HK-2 (cell line): ENCODE measurements around the gene UNC5B.

Experiments
- DNase-seq: peaks from one replicate; pipeline ENCODE4 v3.0.0-alpha.2; 2018; ENCODE audit not compliant: unreplicated experiment

The UNC5B gene

DNA sequence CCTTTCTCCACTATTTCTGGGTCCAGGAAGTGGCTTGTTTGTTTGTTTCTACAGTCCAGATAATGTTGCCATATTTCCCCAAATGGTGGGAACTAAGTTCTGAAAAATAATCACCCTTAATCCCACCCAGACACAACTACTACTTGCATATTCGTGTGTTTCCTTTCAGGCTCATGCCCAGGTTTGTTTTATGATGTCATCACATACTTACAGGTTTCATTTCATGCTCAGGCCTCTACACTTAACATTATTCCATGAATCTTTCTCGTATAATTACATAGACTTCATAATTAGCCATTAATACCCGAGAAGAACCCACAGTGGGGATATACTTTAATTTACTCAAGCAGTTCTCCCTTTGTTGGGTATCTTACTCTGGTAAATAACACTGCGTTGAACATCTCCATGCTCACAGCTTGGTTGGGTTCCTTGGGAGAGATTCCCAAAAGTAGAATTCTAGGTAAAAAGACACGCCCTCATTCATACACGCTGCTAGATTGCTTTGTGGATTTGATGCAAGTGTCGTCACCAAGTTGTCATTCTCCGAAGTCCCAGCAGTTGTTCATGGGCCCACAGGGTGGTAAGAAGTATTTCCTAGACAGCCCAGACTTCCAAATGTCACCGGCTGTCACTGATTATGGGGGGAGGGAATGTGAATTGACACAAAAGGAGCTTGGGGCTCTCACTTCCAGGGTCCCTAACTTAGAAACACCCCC lies 42.6 kb downstream of the UNC5B start:
- no peak for DNase-seq

DNA sequence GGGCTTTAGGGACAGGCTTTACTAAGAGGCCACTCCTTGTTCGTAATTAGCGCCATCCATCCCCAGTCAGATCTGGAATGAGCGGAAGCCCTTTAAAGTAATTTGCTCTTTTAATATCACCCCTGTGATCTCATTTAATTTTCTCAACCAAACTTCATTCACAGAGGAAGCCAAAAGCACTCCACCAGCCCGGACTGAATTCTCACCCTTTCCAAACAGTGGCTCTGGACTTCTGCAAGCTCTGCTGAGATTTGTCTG lies 43.1 kb downstream of the UNC5B start:
- no peak for DNase-seq

DNA sequence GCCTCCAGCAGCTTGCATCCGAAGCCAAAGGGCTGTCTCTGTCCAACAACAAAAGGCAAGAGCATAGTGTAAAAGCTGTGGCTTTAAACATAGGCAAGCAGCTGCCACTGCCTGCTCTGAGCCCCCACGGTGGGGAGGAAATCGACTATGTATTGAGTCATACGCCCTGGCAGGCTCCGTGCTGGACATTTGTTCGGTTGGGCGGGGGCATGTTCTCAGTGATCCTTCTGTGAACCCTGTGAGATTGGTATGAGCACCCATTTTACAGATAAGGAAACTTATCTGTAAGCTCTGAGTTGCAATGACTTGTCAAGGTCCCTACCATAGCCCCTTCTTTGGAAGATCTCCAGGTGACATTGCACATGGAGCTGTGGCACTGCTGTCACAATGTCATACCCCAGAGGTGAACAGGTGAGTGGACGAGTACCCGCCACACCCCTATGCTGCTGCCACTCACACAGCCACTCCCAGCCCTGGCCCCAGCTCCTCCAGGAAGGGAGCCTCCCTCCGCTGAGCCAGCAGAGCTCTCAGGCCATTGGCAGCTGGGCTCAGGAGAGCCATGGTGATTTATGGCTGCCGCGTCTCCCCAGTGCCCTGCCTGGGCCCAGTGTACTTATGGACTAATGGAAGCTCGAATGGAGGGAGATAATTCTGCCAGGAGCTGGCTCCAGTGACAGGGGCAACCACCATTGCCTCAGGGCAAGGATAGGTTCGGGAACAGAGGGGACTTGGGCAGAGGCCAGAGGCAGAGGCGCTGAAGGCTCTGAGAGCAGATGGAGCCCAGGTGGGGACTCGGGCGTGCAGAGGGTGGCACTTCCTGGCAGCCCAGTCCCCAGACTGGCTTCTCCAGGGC lies 43.7 kb downstream of the UNC5B start:
- no peak for DNase-seq

DNA sequence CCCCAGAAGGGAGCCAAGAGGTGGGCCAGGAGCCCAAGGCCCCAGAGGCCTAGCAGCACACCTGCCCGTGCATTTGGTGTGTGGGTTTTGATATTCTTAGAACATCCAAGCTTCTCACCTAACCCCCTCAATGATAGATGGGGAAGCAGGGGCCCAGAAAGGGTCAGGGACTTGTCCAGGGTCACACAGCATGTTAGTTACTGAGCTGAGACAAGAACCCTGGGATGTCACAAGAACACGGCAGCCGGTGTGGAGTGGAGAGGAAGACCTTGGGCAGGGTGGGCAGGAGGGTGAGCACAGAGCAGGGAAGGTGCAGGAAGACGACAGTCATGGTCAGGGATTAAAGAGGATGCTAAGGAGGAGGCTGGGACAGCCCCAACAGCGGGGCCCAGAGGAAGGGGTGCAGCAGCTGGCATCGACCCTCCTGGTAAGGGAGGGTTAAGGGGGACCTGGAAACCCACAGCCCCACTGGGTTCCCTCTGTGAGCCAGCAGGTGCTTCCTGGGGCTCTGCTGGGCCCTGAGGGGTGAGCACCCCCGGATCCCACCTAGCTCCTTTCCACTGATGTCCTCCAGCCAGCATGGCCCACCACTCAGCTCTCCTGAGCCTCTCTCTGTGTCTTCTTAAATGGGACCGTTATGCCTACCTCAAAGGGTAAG lies 44.4 kb downstream of the UNC5B start:
- DNase-seq: no peak

DNA sequence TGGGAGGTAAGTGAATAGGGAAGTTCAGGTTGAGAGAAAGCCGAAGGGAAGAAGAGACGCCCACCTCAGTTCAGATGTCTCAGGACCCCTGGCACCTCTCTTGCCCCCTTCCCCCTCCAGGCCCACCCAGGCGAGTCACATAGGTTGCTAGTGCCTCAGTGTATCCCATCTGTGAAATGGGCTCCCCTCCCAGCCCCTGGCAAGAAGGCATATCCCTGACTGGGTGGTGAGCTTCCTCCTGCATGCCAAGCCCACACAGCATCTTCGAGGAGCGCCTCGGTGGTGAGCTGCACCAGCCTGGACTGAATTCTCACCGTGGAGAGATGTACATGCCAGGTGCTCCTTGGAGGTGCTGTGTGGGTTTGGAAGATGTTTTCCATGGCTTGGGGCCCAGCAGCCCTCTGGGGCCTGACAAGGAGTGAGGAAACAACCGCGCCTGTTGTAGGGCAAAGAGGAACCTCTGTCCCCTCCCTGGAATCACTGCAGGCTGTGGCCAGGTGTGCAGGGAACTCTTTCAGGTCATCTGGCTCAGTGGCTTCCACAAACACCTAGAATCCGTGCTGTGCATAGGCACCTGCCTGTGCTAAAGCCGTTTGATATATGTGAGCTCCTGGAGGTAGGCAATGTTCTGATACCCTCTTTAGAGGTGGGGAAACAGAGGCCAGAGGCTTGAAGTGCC lies 45.1 kb downstream of the UNC5B start:
- no peak for DNase-seq

DNA sequence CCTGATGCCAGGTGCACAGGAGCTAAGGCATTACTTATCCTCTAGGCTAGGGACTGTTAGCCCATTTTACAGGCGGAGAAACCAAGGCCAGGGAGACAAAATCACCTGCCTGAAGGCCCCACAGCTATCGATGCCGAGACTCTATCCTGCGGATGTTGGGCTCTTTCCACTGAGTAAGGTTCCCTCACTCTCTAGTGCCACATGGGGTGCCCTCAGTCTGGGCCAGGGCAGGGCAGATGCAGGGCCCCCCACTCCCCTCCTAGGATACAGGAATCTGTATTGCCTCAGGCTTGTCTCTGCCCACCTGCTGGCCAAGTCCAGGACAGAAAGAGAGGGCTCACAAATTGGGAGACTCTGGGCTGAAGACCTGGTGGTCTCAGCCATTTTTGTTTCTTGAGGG lies 45.7 kb downstream of the UNC5B start:
- DNase-seq: no peak

DNA sequence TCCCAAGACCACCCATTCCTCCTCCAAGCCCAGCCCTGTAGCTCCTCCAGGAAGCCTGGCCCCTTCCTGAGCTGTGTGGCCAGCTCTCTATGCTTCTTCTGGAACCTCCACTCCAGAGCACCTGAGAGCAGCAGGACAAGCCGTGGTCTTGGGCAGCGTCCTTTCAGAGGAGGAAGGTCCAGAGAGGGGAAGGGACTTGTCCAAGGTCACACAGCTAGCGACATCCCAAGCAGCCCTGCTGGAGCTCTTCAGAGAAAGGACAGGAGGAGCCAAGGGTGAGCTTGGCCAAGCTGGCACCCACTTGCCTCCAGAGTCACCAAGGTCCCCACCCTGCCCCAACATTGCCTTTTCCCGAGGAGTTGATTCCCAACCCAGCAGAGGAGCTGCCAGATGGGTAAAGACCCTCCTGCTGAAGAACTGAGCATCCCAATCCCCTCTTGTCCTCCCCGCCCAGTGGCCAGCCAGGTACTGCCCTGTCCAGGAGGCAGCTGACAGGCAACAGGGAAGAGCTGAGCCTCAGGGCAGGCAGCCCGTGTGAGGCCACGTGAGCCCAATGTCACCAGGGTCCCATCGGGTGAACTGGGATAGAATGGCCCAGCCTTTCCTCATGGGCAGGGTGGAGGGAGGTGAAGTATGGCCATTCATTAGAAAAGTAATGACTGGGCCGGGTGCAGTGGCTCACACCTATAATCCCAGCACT lies 46.2 kb downstream of the UNC5B start:
- DNase-seq: no peak

DNA sequence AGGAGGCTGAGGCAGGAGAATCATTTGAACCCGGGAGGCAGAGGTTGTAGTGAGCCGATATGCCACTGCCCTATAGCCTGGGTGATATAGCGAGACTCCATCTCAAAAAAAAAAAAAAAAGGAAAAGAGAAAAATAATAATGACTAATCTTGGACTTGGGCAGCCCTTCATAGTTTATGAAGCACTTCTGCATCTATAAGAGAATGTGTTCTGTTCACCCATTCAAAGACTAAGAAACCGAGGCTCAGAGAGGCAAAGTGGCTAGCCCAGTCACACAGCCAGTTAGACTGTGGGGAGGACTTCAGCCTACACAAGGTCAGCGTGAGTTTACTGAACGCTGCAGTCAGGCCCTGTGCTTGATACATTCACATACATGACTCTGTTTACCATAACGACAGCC lies 46.9 kb downstream of the UNC5B start:
- DNase-seq: no peak

DNA sequence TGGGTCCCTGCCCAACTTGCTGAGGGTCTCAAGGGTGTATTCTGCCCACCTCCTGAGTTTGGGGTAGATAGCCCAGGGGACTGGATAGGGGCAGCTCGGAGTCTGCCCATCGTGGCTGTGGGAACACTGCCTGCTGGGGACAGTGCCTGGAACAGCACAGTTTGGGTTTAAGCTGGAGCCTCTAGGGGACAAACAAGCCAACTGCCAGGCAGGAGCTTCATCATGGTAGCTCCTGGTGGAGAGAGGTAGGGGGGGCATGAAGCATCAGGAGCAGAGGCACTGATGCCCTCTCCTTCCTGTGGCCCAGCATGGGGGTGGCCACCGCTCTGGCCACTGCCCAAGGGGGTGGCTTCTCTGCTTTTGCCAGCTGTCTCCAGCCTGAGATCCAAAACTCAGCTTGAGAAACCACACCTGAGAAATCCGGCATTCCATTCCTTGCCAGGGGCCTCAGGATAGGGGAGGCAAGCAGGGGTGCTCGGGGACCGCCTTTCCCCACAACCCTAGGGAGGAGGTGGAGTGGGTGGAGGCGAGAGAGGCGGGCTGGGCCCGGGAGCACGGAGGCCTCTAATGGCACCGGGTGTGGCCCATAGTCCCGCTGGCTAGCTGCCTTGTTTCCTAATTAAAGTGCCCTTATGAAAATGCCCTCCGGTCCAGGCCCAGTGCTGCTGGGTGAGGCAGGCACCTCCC lies 47.6 kb downstream of the UNC5B start:
- DNase-seq: no peak

DNA sequence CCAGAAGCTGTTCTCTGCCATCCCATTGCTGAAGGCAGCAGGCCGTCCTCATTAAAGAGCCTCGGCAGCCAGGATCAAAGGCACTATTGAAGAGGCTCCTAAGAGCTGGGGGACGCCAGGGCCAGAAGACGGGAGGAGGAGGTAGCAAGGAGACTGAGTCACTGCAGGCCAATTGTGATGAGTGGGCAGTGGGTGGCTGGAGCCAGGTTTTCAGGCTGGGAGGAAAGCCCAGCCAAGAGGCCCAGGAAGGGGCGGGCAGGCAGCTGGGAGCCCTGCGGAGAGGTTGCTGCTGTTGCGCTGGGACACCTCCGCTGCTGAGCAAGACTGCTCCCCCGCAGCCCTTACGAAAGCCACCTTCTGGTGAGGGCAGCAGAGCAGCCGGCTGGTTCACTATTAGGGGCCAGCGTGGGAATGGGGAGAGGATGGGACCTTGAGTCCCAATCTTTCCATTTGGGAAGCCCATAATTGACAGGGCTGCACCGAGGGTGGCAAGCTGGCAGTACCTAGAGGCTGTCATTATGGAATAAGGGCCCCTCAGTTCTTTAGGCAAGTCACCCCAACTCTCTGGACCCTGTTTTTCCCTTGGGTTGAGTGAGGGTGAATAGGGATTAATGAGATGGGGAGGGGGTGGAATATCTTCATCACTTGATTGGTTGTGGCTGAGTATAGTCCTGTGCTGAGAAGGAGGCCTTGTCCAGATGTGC lies 48.4 kb downstream of the UNC5B start:
- no peak for DNase-seq

DNA sequence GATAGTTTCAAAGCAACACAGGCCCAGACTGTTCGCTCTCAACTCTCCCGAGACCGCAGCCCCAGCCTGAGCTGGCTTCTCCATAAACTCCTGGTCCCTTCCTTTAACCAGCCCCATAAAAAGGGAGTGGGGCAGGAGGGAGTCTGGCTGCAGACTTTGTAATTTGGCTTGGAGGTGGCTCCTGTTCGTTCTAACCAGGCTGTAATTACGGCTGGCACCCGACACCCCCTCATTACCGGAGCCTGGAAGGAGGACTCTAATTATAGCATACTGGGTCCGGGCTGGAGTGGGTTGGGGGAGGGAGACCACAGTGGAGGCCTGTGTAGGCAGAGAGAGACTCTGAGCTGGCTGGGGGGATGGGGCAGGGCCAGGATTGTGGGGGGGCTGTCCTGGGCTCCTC lies 49.7 kb downstream of the UNC5B start:
- no peak for DNase-seq

DNA sequence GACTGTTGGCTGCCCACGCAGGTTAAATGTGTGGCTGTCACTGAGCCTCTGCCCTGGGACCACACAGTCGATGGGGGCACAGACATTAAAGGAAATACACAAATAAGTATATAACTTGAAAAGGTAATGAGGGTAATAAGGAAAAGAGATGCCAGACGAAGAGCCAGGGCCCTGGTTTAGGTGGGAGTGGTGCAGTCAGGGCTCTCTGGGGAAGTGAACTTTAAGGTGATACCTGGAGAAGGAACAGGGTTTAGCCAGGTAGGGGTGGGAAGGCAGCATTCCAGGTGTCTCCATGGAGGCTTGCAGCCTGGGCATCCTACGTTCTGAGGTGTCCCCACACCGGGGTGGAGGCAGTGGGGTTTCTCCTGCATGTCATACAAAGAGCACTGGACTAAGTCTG lies 50.4 kb downstream of the UNC5B start:
- DNase-seq: no peak

DNA sequence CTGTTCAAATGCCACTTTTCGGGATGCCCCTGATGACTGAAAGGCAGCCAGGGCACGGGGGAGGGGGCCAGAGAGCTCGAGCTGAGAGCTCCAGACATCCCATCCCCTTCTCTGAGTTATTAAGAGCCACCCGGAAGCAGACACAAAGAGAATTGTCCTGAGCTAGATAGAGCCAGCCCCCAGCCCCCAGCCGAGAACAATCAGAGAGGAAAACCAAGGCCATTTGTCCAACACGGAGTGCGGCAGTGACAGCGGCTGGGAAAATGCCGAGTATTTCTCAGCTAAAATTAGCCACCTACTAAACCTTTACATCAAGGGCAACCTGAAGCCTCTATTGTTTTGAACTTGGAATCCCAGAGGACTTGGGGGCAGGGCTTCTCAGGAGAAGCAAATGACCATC lies 51.0 kb downstream of the UNC5B start:
- no peak for DNase-seq

DNA sequence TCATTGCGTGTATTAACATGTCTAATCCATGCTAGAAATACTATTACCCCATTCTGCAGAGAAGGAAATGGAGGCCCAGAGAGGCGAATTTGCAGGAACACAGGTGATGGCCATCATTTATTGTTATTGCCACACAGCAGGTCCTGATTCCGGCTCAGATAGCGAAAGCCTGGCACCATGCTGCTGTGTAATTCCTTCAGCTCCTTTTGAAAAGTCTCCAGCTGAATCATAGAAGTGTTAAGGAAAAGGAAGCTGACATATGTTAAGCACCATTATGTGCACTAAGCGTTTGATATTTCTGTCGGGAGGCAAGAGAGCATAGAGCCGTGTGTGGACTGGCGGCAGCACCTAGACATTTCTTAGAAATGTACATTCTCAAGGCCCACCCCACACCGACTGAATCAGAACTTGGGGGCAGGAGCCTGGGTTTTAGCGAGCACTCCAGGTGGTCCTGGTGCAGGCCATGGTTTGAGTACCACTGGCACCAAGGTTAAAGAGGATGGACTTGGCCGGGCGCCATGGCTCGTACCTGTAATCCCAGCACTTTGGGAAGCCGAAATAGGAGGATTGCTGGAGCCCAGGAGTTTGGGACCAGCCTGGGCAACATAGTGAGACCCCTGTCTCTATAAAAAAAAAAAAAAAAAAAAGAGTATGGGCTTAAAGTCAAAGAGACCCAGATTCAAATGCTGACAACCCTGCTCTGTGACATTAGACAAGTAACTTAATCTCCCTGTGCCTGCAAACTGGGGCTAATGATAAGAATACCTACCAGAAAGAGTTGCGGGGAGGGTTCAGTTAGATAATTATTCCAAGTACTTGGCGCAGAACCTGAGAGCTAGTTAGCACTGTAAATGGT lies 52.2 kb downstream of the UNC5B start:
- DNase-seq: no peak

DNA sequence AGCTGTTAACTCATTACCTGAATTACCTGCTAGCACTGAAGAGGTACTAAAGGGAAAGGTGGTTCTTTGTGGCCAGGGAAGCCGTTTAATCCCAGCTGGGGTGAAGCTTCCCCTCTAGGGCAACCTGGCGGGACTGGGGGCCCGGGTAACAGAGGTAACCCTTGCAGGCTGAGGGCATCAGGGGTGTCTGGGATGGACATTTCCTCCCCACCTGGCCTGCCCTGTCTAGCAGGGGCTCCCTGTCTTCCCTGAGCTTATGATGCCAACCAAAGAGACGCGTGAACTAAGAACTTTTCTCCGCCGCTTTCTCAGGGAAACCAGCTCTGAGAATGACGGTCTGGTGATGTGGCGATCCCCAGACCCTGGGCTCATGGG lies 52.8 kb downstream of the UNC5B start:
- DNase-seq: no peak

DNA sequence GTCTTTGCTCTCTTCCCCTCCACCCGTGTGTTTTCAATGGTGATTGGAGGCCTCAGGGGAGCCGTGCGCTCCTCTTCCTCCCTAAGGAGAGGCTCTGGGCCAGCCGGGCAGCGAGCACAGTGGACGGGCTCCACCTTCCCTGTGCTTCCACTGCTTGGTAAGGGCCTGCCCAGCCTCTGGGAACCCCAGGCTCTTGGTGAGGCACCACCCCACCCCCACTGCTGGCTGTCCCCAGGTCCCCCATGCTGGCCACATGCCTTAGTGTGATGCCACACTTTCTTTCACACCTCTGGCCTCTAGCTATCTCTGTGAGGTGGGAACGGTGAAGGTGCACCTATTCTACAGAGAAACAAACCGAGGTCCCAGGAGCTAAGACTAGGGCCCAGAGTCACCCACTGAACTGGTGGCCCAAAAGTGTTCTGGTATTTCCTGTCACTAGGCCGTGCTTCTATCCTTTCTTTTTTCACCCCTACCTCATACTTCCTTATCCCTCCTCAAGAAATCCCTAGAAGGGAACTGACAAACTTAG lies 53.3 kb downstream of the UNC5B start:
- DNase-seq: no peak

DNA sequence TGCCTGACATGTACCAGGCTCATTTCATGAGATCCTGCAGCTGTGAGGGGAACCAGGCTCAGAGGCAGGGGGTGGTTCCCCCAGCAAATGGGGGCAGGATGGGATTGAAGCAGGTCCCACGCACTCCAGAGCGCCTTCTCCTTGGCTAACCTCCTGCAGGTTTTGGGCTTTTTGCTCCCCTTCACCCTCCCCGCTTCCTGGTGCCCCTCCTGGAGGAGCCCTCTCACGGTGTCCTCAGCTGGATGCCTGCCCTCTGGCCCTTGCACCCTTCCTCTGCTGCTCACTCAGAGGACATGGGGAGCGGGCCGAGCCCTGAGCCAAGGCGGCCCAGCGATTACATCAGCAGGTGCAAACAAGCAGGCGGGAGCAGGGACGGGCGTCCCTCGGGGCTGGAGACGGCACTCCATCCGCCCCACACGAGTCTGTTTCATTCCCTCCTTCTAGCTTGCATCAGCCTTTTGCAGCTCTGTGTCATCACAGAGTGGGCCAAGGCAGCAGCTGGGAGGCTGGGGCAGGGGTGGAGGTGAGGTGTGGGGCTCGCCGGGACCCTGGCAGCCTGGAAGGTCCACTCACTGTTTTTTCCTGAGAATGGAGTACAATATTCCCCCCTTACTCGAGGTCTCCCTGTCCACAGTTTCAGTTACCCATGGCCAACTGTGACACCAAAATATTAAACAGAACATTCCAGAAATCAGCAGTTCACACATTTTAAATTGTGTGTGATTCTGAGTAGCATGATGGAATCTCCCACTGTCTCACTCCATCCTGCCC lies 54.0 kb downstream of the UNC5B start:
- DNase-seq: no peak

DNA sequence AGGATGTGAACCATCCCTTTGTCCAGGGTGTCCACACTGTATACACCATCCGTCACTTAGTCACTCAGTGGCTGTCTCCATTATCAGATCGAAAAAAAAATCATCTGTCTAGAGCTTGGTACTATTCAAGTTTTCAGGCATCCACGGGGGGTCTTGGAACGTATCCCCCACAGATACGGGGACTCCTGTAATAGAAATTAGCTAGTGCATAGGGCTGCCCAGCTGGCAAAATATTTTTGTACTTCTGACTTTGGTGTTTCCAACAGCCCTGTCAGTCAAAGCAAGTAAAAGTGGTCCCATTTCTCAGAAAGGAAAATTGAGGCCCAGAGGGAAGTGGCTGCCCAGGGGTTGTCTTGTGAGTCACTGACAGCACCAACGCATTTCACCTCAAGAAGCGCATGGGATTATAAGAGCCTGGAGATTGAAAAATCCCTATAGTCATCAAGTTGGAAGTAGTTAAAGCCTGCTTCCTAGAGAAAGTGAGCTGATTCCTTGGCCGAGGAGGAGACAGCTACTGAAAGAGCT lies 54.6 kb downstream of the UNC5B start:
- no peak for DNase-seq
